Heart left ventricle (tissue), 13 donors: ENCODE measurements around the gene ARMCX2.

ENCODE experiments used
- POLR2A ChIP-seq, 2 donors: fragments of 450-650 bp; IDR thresholded peaks; one replicate each; pipeline ENCODE4 v1.6.1; 2017; ENCODE audit warnings: antibody characterized with exemption in 2 of 2, mild to moderate bottlenecking in 2 of 2, moderate library complexity in 2 of 2
- TF ChIP-seq, protein P1 (sequence below), 12 donors: fragments of 200-600 bp; sonication (generic) in 4 of 12; IDR thresholded peaks; one replicate each; pipeline versions ENCODE4 v1.5.0 to v1.8.0; 2018 to 2022; ENCODE audit warnings: antibody characterized with exemption in 12 of 12, mild to moderate bottlenecking in 5 of 12
- donor health status: ischemic (EF 13 %, LVEDD 7.1; RV severe dilation, severe dysfunction).
- donor health status: DM: no; HTN: yes; CAD: no.
- donor health status: DM: no; HTN: no; CAD: no.
- donor health status: ischemic (EF 25% LVEDD 6.9; RV normal size, moderate dysfunction).
- donor health status: ischemic (EF 25% LVEDD 5.7; RV mildly dilated, moderate dysfunction).
- donor health status: ischemic (EF 35%, LVEDD 5.7; RV mildly dilated, moderate dysfunction).
- donor health status: nonischemic (EF 11% LVEDD 7.7; RV severe dilation, severe dysfunction).
- donor health status: DM: yes; HTN: yes; CAD: no.
- donor health status: PGD.
- donor health status: ischemic (EF 29% LVEDD 5.4; RV normal size, mild dysfunction).
- donor health status: nonischemic (EF 23%, LVEDD 6.1; RV moderate dilation, normal function).

DNA sequence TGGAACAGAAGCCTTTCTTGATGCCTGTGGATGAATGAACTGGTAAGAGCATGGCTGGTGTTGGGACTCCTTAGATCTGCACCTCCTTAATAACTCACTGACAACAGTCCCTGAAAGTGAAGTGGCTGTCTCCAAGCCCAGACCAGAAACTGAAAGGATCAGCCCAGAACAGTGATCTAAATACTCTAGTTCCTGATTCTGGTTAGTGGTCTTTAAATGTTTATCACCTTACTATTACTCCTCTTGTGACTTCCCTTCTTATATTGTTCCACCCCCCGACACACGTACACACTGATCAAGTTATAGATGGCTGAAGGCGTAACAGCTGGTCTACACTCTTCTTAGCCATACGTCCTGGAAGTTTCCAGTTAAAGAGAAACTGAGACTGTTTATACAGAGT is 33.8 kb upstream of the ARMCX2 start:
- no peak for TF ChIP-seq POLR2A (IDR thresholded peaks at IDR 0.05)
- TF ChIP-seq, protein P1, sequence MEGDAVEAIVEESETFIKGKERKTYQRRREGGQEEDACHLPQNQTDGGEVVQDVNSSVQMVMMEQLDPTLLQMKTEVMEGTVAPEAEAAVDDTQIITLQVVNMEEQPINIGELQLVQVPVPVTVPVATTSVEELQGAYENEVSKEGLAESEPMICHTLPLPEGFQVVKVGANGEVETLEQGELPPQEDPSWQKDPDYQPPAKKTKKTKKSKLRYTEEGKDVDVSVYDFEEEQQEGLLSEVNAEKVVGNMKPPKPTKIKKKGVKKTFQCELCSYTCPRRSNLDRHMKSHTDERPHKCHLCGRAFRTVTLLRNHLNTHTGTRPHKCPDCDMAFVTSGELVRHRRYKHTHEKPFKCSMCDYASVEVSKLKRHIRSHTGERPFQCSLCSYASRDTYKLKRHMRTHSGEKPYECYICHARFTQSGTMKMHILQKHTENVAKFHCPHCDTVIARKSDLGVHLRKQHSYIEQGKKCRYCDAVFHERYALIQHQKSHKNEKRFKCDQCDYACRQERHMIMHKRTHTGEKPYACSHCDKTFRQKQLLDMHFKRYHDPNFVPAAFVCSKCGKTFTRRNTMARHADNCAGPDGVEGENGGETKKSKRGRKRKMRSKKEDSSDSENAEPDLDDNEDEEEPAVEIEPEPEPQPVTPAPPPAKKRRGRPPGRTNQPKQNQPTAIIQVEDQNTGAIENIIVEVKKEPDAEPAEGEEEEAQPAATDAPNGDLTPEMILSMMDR (IDR thresholded peaks at IDR 0.05) = no peak
